Natural killer cell (primary cell): ENCODE measurements around the gene ZNF750. TPM values are rescaled to one million over a fixed set of nuclear protein-coding genes. Genes with fewer than 3 reads are reported as not detected.
A peak's percentile ranks its signal among the peaks of the same experiment; 100 is the strongest.

Source experiments
- ATAC-seq, 3 donors: fragments of 150-1000 bp in 2 of 3; fragments of 200-7000 bp in 1 of 3; cut with Tn5 transposase; 1 replicate in 1 of 3; 2 replicates in 2 of 3; pipeline ENCODE4 v1.10.0; 2021; ENCODE audit warnings: mild to moderate bottlenecking in 2 of 3, moderate library complexity in 2 of 3
- DNase-seq, 2 donors: peaks; one replicate each; pipeline versions ENCODE4 v3.0.0 to v3.0.0-alpha.2; 2013 to 2021; ENCODE audit warnings: mixed read lengths in 1 of 2
- H3K27ac ChIP-seq: one replicate; pipeline ENCODE4 v1.5.1; 2013; ENCODE audit warnings: mild to moderate bottlenecking, low read length
- H3K27me3 ChIP-seq: one replicate; pipeline ENCODE4 v1.6.1; 2013; ENCODE audit warnings: low read length; ENCODE audit not compliant: control insufficient read depth, insufficient read depth
- H3K36me3 ChIP-seq: one replicate; pipeline ENCODE4 v1.6.1; 2013; ENCODE audit warnings: low read length; ENCODE audit not compliant: control insufficient read depth, insufficient read depth
- H3K4me1 ChIP-seq: one replicate; pipeline ENCODE4 v1.6.1; 2013; ENCODE audit warnings: low read length; ENCODE audit not compliant: control insufficient read depth, insufficient read depth
- H3K4me3 ChIP-seq: one replicate; pipeline ENCODE4 v1.5.1; 2013; ENCODE audit warnings: low read length
- H3K9me3 ChIP-seq: one replicate; pipeline ENCODE4 v1.6.1; 2013; ENCODE audit warnings: low read length; ENCODE audit not compliant: control insufficient read depth, insufficient read depth
- H3K27ac Mint-ChIP-seq, 2 donors: one replicate each; pipeline ENCODE4 v1.8.0; 2022; ENCODE audit warnings: mild to moderate bottlenecking in 2 of 2, mixed read lengths in 2 of 2, moderate library complexity in 1 of 2
- H3K27me3 Mint-ChIP-seq, 2 donors: one replicate each; pipeline ENCODE4 v1.8.0; 2022; ENCODE audit warnings: low read depth in 2 of 2, mixed read lengths in 2 of 2
- H3K36me3 Mint-ChIP-seq: one replicate; pipeline ENCODE4 v1.8.0; 2022; ENCODE audit warnings: mixed read lengths
- H3K4me1 Mint-ChIP-seq, 2 donors: one replicate each; pipeline ENCODE4 v1.8.0; 2022; ENCODE audit warnings: mixed read lengths in 2 of 2
- H3K4me3 Mint-ChIP-seq: one replicate; pipeline ENCODE4 v1.8.0; 2022; ENCODE audit warnings: mild to moderate bottlenecking, moderate library complexity, mixed read lengths
- H3K9me3 Mint-ChIP-seq, 2 donors: one replicate each; pipeline ENCODE4 v1.8.0; 2022; ENCODE audit warnings: mixed read lengths in 2 of 2
- CTCF ChIP-seq: fragments of 200-600 bp; IDR thresholded peaks from one replicate; pipeline ENCODE4 v1.8.0; 2022; ENCODE audit warnings: antibody characterized with exemption
- WGBS: methylation state at CpG from one replicate; pipeline ENCODE4 v1.1.7; 2013; ENCODE audit warnings: missing lambda C conversion rate; ENCODE audit not compliant: insufficient coverage; 5-methylcytosine and 5-hydroxymethylcytosine counted together
- intact Hi-C: fragments of 100-400 bp; cut with micrococcal nuclease; formaldehyde crosslinking; loops from one replicate; pipeline ENCODE4 v1.14.2; 2022
- total RNA-seq, 4 donors: library from RNA; stranded (reverse); fragments of 120-200 nt in 1 of 4; gene quantifications; one replicate each; pipeline versions ENCODE4 v1.2.3 to v1.2.4, GENCODE V29; 2013 to 2022

ZNF750 gene
- total RNA-seq, 3 donors from 2014 or later (not counting 1 experiment from before 2014, with no cell fraction given): not detected

- Histone ChIP-seq H3K36me3 (no peaks in the 10 kb centered on the region), H3K27me3 (no peaks in the 10 kb centered on the region), H3K9me3 (no peaks in the 10 kb centered on the region), H3K4me1 (peaks cover 88% of the 10 kb centered on the region), H3K27ac (peak overlapping the region; percentile 59), H3K4me3 (no peak overlapping the region)
- intact Hi-C loops: loop anchor here (1.0 kb wide), 1 partner anchor 19 kb away; no protein-coding TSS in a partner anchor
- TF ChIP-seq CTCF: no peak
- 57% methylated on average over 39 of the region's 39 CpGs for WGBS
- ATAC-seq (peak; percentile 76 to 88 (median 85)), DNase-seq (peak; percentile 73 to 94)
- Mint-ChIP-seq H3K27me3 (peaks cover 0 to 10% of the 10 kb centered on the region in 2 donors), H3K4me3 (peak overlapping the region; percentile 83), H3K4me1 (peaks cover 77 to 91% of the 10 kb centered on the region in 2 donors), H3K9me3 (peaks cover 0 to under 1% of the 10 kb centered on the region in 2 donors), H3K36me3 (no peaks in the 10 kb centered on the region), H3K27ac (peak overlapping the region; percentile 87 to 88)
Measured at GRCh38 chr17:82882715-82883418, 43.0 kb upstream of the ZNF750 start.

- H3K27ac Mint-ChIP-seq: peak overlapping the region; percentile 87 to 88
- Histone ChIP-seq H3K36me3 (no peaks in the 10 kb centered on the region), H3K27me3 (no peaks in the 10 kb centered on the region), H3K4me3 (no peak overlapping the region), H3K27ac (peak overlapping the region; percentile 59), H3K9me3 (no peaks in the 10 kb centered on the region), H3K4me1 (peaks cover 83% of the 10 kb centered on the region)
- intact Hi-C loops: loop anchor here (1.0 kb wide), 1 partner anchor 18 kb away; no protein-coding TSS in a partner anchor
- no peak for ATAC-seq
- H3K9me3 Mint-ChIP-seq: no peaks in the 10 kb centered on the region
- no peak for TF ChIP-seq CTCF
- 81% methylated on average over 17 of the region's 17 CpGs for WGBS
- no peaks in the 10 kb centered on the region for H3K36me3 Mint-ChIP-seq
- no peak for DNase-seq
- peak overlapping the region; percentile 83 for H3K4me3 Mint-ChIP-seq
- peaks cover 0 to 10% of the 10 kb centered on the region in 2 donors for H3K27me3 Mint-ChIP-seq
- peaks cover 69 to 85% of the 10 kb centered on the region in 2 donors for H3K4me1 Mint-ChIP-seq
Measured at GRCh38 chr17:82881900-82882714, 42.3 kb upstream of the ZNF750 start.

GRCh38 chr17:82881324-82881823 is 41.6 kb upstream of the ZNF750 start:
- H3K27ac ChIP-seq: no peak overlapping the region
- no peak overlapping the region for H3K4me3 ChIP-seq
- H3K4me1 ChIP-seq: peaks cover 81% of the 10 kb centered on the region
- peak overlapping the region; percentile 59 for H3K4me3 Mint-ChIP-seq
- intact Hi-C loops: no loop called here
- WGBS: 96% methylated on average over 19 of the region's 21 CpGs
- no peaks in the 10 kb centered on the region for H3K27me3 ChIP-seq
- peaks cover 67 to 82% of the 10 kb centered on the region in 2 donors for H3K4me1 Mint-ChIP-seq
- peak overlapping the region in 1 of 2 donors; percentile 88 for H3K27ac Mint-ChIP-seq
- ATAC-seq (no peak), DNase-seq (no peak)
- no peak for TF ChIP-seq CTCF
- no peaks in the 10 kb centered on the region for H3K9me3 Mint-ChIP-seq
- H3K27me3 Mint-ChIP-seq: peaks cover 0 to 10% of the 10 kb centered on the region in 2 donors
- no peaks in the 10 kb centered on the region for H3K9me3 ChIP-seq
- no peaks in the 10 kb centered on the region for H3K36me3 ChIP-seq
- no peaks in the 10 kb centered on the region for H3K36me3 Mint-ChIP-seq
